ENCODE results near the gene INO80E. TPM values are rescaled to one million over a fixed set of nuclear protein-coding genes. Genes with fewer than 3 reads are reported as not detected.

The INO80E gene
- polyA plus RNA-seq, 1 of the 3 experiments (the other 2 are of a cell fraction), result 46.6 TPM

DNA sequence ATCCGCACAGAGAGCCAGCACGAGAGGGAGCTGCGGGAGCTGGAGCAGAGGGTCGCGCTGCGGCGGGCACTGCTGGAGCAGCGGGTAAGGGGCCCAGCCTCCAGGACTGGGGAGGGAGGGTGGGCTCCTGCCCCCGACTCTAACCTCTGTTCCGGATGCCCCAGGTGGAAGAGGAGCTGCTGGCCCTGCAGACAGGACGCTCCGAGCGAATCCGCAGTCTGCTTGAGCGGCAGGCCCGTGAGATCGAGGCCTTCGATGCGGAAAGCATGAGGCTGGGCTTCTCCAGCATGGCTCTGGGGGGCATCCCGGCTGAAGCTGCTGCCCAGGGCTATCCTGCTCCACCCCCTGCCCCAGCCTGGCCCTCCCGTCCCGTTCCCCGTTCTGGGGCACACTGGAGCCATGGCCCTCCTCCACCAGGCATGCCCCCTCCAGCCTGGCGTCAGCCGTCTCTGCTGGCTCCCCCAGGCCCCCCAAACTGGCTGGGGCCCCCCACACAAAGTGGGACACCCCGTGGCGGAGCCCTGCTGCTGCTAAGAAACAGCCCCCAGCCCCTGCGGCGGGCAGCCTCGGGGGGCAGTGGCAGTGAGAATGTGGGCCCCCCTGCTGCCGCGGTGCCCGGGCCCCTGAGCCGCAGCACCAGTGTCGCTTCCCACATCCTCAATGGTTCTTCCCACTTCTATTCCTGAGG, 5.0 kb upstream of the INO80E start:
- CTCF ChIA-PET, result no interaction called here
- no peaks in the 10 kb centered on the region for H3K79me2 ChIP-seq (ENCODE audit: insufficient read depth)
- H3K4me1 ChIP-seq (ENCODE audit: control insufficient read depth in 1 of 2, insufficient read depth in 2 of 2, low read depth in 1 of 2, low read length in 1 of 2), result peaks cover 0 to 10% of the 10 kb centered on the region in 2 experiments; a peak in 1 of 4 replicates
- H3K9me3 ChIP-seq, result no peaks in the 10 kb centered on the region
- POLR2A ChIA-PET, result no interaction called here
- no peak overlapping the region for H3K4me3 ChIP-seq (ENCODE audit: low read depth in 2 of 2, low read length in 1 of 2)
- H4K20me1 ChIP-seq (ENCODE audit: insufficient read depth), result no peaks in the 10 kb centered on the region
- no peak for DNase-seq
- no peaks in the 10 kb centered on the region for H3K27me3 ChIP-seq (ENCODE audit: insufficient read depth)
- H3K9me2 ChIP-seq, result no peaks in the 10 kb centered on the region
- H2AFZ ChIP-seq (ENCODE audit: low read depth), result no peak overlapping the region
- TF ChIP-seq YY1 (IDR thresholded peaks at IDR 0.05; ENCODE audit: low read depth) (no peak), PBX3 (IDR thresholded peaks at IDR 0.05) (no peak), FOXJ3 (CRISPR knock-in tag; IDR thresholded peaks at IDR 0.05) (no peak), CHD2 (IDR thresholded peaks at IDR 0.05; ENCODE audit: low read length, partially characterized antibody) (no peak), SIN3A (IDR thresholded peaks at IDR 0.05; ENCODE audit: borderline replicate concordance, low read depth, low read length) (no peak), REST (IDR thresholded peaks at IDR 0.05; ENCODE audit: low read depth, low read length) (no peak), RFX5 (IDR thresholded peaks at IDR 0.05; ENCODE audit: low read length) (no peak), CTCF (IDR thresholded peaks at IDR 0.05) (no peak), RCOR1 (IDR thresholded peaks at IDR 0.05; ENCODE audit: low read length) (no peak), SMC3 (IDR thresholded peaks at IDR 0.05; ENCODE audit: low read depth, low read length) (no peak), JUND (IDR thresholded peaks at IDR 0.05) (no peak), EZH2phosphoT487 (IDR thresholded peaks at IDR 0.05; ENCODE audit: borderline replicate concordance, low read depth) (no peak), GABPA (IDR thresholded peaks at IDR 0.05; ENCODE audit: low read depth) (no peak)
- TF ChIP-seq, protein P1, sequence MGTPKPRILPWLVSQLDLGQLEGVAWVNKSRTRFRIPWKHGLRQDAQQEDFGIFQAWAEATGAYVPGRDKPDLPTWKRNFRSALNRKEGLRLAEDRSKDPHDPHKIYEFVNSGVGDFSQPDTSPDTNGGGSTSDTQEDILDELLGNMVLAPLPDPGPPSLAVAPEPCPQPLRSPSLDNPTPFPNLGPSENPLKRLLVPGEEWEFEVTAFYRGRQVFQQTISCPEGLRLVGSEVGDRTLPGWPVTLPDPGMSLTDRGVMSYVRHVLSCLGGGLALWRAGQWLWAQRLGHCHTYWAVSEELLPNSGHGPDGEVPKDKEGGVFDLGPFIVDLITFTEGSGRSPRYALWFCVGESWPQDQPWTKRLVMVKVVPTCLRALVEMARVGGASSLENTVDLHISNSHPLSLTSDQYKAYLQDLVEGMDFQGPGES (IDR thresholded peaks at IDR 0.05; ENCODE audit: low read depth, low read length), result no peak
- H3K4me2 ChIP-seq, result no peak overlapping the region
- H3K9ac ChIP-seq, result no peak overlapping the region
- peaks cover 10% of the 10 kb centered on the region for H3F3A ChIP-seq (replicated peaks; ENCODE audit: insufficient read depth)
- H3K27ac ChIP-seq (ENCODE audit: low read depth in 2 of 2, low read length in 1 of 2), result no peak overlapping the region
- 97% methylated on average over 26 of the region's 35 CpGs for WGBS (ENCODE audit: low lambda C conversion rate)
- H3K36me3 ChIP-seq (replicated peaks in 1 of 2; ENCODE audit: control insufficient read depth in 1 of 2, insufficient read depth in 2 of 2, low read length in 1 of 2), result peaks cover 4 to 73% of the 10 kb centered on the region in 2 experiments

Measured in SK-N-SH (cell line).